Measurements from ENCODE around the gene KIF13A. TPM values are rescaled to one million over a fixed set of nuclear protein-coding genes. Genes with fewer than 3 reads are reported as not detected.

The KIF13A gene
- total RNA-seq, 4 donors from 2014 or later = 36.3 to 47.5 (median 38.1) TPM

- Histone ChIP-seq H3K27ac (peak overlapping the region in 1 of 4 donors; percentile 10), H3K4me1 (peaks cover 0 to 37% (median 6%) of the 10 kb centered on the region in 4 donors), H3K9me3 (no peaks in the 10 kb centered on the region), H3K27me3 (no peaks in the 10 kb centered on the region), H3K4me3 (no peak overlapping the region), H3K36me3 (no peaks in the 10 kb centered on the region)
- in situ Hi-C loops (cut with MboI; ENCODE audit: low pct_ligation_motif_present in 1 of 4, low pct_unique_long_range_greater_than_20kb in 1 of 4, low sequenced_read_pairs in 3 of 4) = no loop called here
- TF ChIP-seq CTCF (IDR thresholded peaks at IDR 0.05) = no peak
- no peak for TF ChIP-seq EP300 (IDR thresholded peaks at IDR 0.05; ENCODE audit: low read depth)
- no peak for TF ChIP-seq POLR2AphosphoS5 (IDR thresholded peaks at IDR 0.05)
- no peak for TF ChIP-seq POLR2A (IDR thresholded peaks at IDR 0.05)
- DNase-seq = no peak
- intact Hi-C loops (cut with DNase I; ENCODE audit: low total_unique reads) = loop anchor here (10.0 kb wide), 1 partner anchor 49 kb away; no protein-coding TSS in a partner anchor
- WGBS, 2 donors (ENCODE audit: low coverage in 1 of 2) = 69 to 73% methylated on average over 4 of the region's 4 CpGs
Observed at GRCh38 chr6:17923401-17923863, 64.0 kb downstream of the KIF13A start.

GRCh38 chr6:17921454-17921853, 66.0 kb downstream of the KIF13A start:
- Histone ChIP-seq H3K9me3 (no peaks in the 10 kb centered on the region), H3K27me3 (no peaks in the 10 kb centered on the region), H3K4me1 (peaks cover 0 to 27% (median 4%) of the 10 kb centered on the region in 4 donors), H3K36me3 (no peaks in the 10 kb centered on the region), H3K27ac (peak overlapping the region in 1 of 4 donors; percentile 5), H3K4me3 (no peak overlapping the region)
- intact Hi-C loops (cut with DNase I; ENCODE audit: low total_unique reads) = loop anchor here (10.0 kb wide), 1 partner anchor 47 kb away; no protein-coding TSS in a partner anchor
- WGBS, 2 donors (ENCODE audit: low coverage in 1 of 2) = 65 to 81% methylated on average over 2 of the region's 2 CpGs
- TF ChIP-seq CTCF (IDR thresholded peaks at IDR 0.05) (no peak), POLR2AphosphoS5 (IDR thresholded peaks at IDR 0.05) (no peak), EP300 (IDR thresholded peaks at IDR 0.05; ENCODE audit: low read depth) (no peak), POLR2A (IDR thresholded peaks at IDR 0.05) (no peak)
- in situ Hi-C loops (cut with MboI; ENCODE audit: low pct_ligation_motif_present in 1 of 4, low pct_unique_long_range_greater_than_20kb in 1 of 4, low sequenced_read_pairs in 3 of 4) = no loop called here
- DNase-seq = no peak

- Histone ChIP-seq H3K4me1 (peaks cover 0 to 22% (median 5%) of the 10 kb centered on the region in 4 donors), H3K36me3 (no peaks in the 10 kb centered on the region), H3K9me3 (no peaks in the 10 kb centered on the region), H3K27me3 (no peaks in the 10 kb centered on the region), H3K4me3 (no peak overlapping the region), H3K27ac (no peak overlapping the region)
- intact Hi-C loops (cut with DNase I; ENCODE audit: low total_unique reads) = no loop called here
- DNase-seq = no peak
- 69 to 95% methylated on average over 2 to 4 of the region's 4 CpGs for WGBS, 2 donors (ENCODE audit: low coverage in 1 of 2)
- no peak for TF ChIP-seq EP300 (IDR thresholded peaks at IDR 0.05; ENCODE audit: low read depth)
- TF ChIP-seq POLR2A (IDR thresholded peaks at IDR 0.05) = no peak
- TF ChIP-seq POLR2AphosphoS5 (IDR thresholded peaks at IDR 0.05) = no peak
- no peak for TF ChIP-seq CTCF (IDR thresholded peaks at IDR 0.05)
- in situ Hi-C loops (cut with MboI; ENCODE audit: low pct_ligation_motif_present in 1 of 4, low pct_unique_long_range_greater_than_20kb in 1 of 4, low sequenced_read_pairs in 3 of 4) = no loop called here
Observed at GRCh38 chr6:17919496-17919895, 67.9 kb downstream of the KIF13A start.

- in situ Hi-C loops (cut with MboI; ENCODE audit: low pct_ligation_motif_present in 1 of 4, low pct_unique_long_range_greater_than_20kb in 1 of 4, low sequenced_read_pairs in 3 of 4) (no loop called here), intact Hi-C loops (cut with DNase I; ENCODE audit: low total_unique reads) (no loop called here)
- TF ChIP-seq EP300 (IDR thresholded peaks at IDR 0.05; ENCODE audit: low read depth) = no peak
- no peak for TF ChIP-seq CTCF (IDR thresholded peaks at IDR 0.05)
- no peak for TF ChIP-seq POLR2A (IDR thresholded peaks at IDR 0.05)
- TF ChIP-seq POLR2AphosphoS5 (IDR thresholded peaks at IDR 0.05) = no peak
- no peaks in the 10 kb centered on the region for H3K9me3 ChIP-seq
- no peak overlapping the region for H3K27ac ChIP-seq
- no peaks in the 10 kb centered on the region for H3K36me3 ChIP-seq
- no peak overlapping the region for H3K4me3 ChIP-seq
- H3K4me1 ChIP-seq = peaks cover 0 to 17% (median 5%) of the 10 kb centered on the region in 4 donors
- H3K27me3 ChIP-seq = no peaks in the 10 kb centered on the region
- no peak for DNase-seq
- WGBS, 2 donors (ENCODE audit: low coverage in 1 of 2) = 84 to 87% methylated on average over 5 to 9 of the region's 9 CpGs
Observed at GRCh38 chr6:17917837-17918763, 69.3 kb downstream of the KIF13A start.
